ENCODE measurements around the gene NEURL1. TPM values are rescaled to one million over a fixed set of nuclear protein-coding genes. Genes with fewer than 3 reads are reported as not detected.
"Not testable (repeated sequence)": the region's sequence is repeated elsewhere in the genome, so short reads cannot be mapped to it uniquely, and the experiment has no call there.

NEURL1 gene
- total and polyA plus RNA-seq, 2 experiments from 2014 or later: 2.3 to 4.6 TPM

- Histone ChIP-seq H3K27me3 (no peaks in the 10 kb centered on the region), H3K27ac (no peak overlapping the region), H3K4me3 (no peak overlapping the region), H3K9me2 (replicated peaks; ENCODE audit: insufficient read depth) (no peaks in the 10 kb centered on the region), H4K20me1 (ENCODE audit: insufficient read depth, poor library complexity, severe bottlenecking) (no peaks in the 10 kb centered on the region), H3K4me2 (no peak overlapping the region), H3K79me2 (no peaks in the 10 kb centered on the region), H3K4me1 (ENCODE audit: insufficient read depth) (peaks cover 5% of the 10 kb centered on the region), H3K36me3 (replicated peaks; ENCODE audit: insufficient read depth, low read depth) (no peaks in the 10 kb centered on the region), H2AFZ (no peak overlapping the region), H3K9me3 (ENCODE audit: low read depth) (no peaks in the 10 kb centered on the region)
- WGBS (ENCODE audit: low lambda C conversion rate, missing lambda C conversion rate): 97% methylated on average over 21 of the region's 23 CpGs
- DNase-seq (ENCODE audit: low spot score): no peak
- no peak for TF ChIP-seq CTCF (IDR thresholded peaks at IDR 0.05; ENCODE audit: poor library complexity)
- no peak for TF ChIP-seq EZH2 (IDR thresholded peaks at IDR 0.05; ENCODE audit: borderline replicate concordance)
- TF ChIP-seq EZH2phosphoT487 (IDR thresholded peaks at IDR 0.05; ENCODE audit: low read depth, severe bottlenecking, unreplicated experiment): no peak
These were observed 109.9 kb downstream of the NEURL1 start for GRCh38 chr10:103603382-103603781.

- no peak overlapping the region for H3K27ac ChIP-seq
- no peaks in the 10 kb centered on the region for H4K20me1 ChIP-seq (ENCODE audit: insufficient read depth, poor library complexity, severe bottlenecking)
- no peaks in the 10 kb centered on the region for H3K9me2 ChIP-seq (replicated peaks; ENCODE audit: insufficient read depth)
- H3K4me2 ChIP-seq: no peak overlapping the region
- H3K27me3 ChIP-seq: no peaks in the 10 kb centered on the region
- 95% methylated on average over 12 of the region's 12 CpGs for WGBS (ENCODE audit: low lambda C conversion rate, missing lambda C conversion rate)
- H3K4me1 ChIP-seq (ENCODE audit: insufficient read depth): no peaks in the 10 kb centered on the region
- no peaks in the 10 kb centered on the region for H3K79me2 ChIP-seq
- peak; percentile 45 for TF ChIP-seq CTCF (IDR thresholded peaks at IDR 0.05; ENCODE audit: poor library complexity)
- TF ChIP-seq EZH2phosphoT487 (IDR thresholded peaks at IDR 0.05; ENCODE audit: low read depth, severe bottlenecking, unreplicated experiment): no peak
- TF ChIP-seq EZH2 (IDR thresholded peaks at IDR 0.05; ENCODE audit: borderline replicate concordance): no peak
- no peak overlapping the region for H3K4me3 ChIP-seq
- no peak for DNase-seq (ENCODE audit: low spot score)
- H3K36me3 ChIP-seq (replicated peaks; ENCODE audit: insufficient read depth, low read depth): no peaks in the 10 kb centered on the region
- no peak overlapping the region for H2AFZ ChIP-seq
- H3K9me3 ChIP-seq (ENCODE audit: low read depth): no peaks in the 10 kb centered on the region
These were observed 112.0 kb downstream of the NEURL1 start for GRCh38 chr10:103605359-103606096.

- not testable (repeated sequence) for H3K9me2 ChIP-seq (replicated peaks; ENCODE audit: insufficient read depth); H4K20me1 ChIP-seq (ENCODE audit: insufficient read depth, poor library complexity, severe bottlenecking); H3K4me3 ChIP-seq; DNase-seq (ENCODE audit: low spot score); H3K27ac ChIP-seq; H3K27me3 ChIP-seq; H3K4me2 ChIP-seq; H3K79me2 ChIP-seq; H3K9me3 ChIP-seq (ENCODE audit: low read depth); H3K36me3 ChIP-seq (replicated peaks; ENCODE audit: insufficient read depth, low read depth); H3K4me1 ChIP-seq (ENCODE audit: insufficient read depth); H2AFZ ChIP-seq
- 93% methylated on average over 1 of the region's 1 CpG for WGBS (ENCODE audit: low lambda C conversion rate, missing lambda C conversion rate)
These were observed 112.6 kb downstream of the NEURL1 start for GRCh38 chr10:103606097-103606438.

GRCh38 chr10:103607051-103607450 lies 113.5 kb downstream of the NEURL1 start:
- WGBS (ENCODE audit: low lambda C conversion rate, missing lambda C conversion rate): 95% methylated on average over 7 of the region's 32 CpGs
- not testable (repeated sequence) for H3K79me2 ChIP-seq; H3K4me3 ChIP-seq; H3K27me3 ChIP-seq; H3K36me3 ChIP-seq (replicated peaks; ENCODE audit: insufficient read depth, low read depth); DNase-seq (ENCODE audit: low spot score); H4K20me1 ChIP-seq (ENCODE audit: insufficient read depth, poor library complexity, severe bottlenecking); H2AFZ ChIP-seq; H3K4me2 ChIP-seq; H3K4me1 ChIP-seq (ENCODE audit: insufficient read depth); H3K9me3 ChIP-seq (ENCODE audit: low read depth); H3K27ac ChIP-seq; H3K9me2 ChIP-seq (replicated peaks; ENCODE audit: insufficient read depth)

- 94% methylated on average over 10 of the region's 11 CpGs for WGBS (ENCODE audit: low lambda C conversion rate, missing lambda C conversion rate)
- not testable (repeated sequence) for H3K4me1 ChIP-seq (ENCODE audit: insufficient read depth); H3K36me3 ChIP-seq (replicated peaks; ENCODE audit: insufficient read depth, low read depth); H4K20me1 ChIP-seq (ENCODE audit: insufficient read depth, poor library complexity, severe bottlenecking); DNase-seq (ENCODE audit: low spot score); H3K27ac ChIP-seq; H2AFZ ChIP-seq; H3K79me2 ChIP-seq; H3K9me2 ChIP-seq (replicated peaks; ENCODE audit: insufficient read depth); H3K27me3 ChIP-seq; H3K4me2 ChIP-seq; H3K9me3 ChIP-seq (ENCODE audit: low read depth); H3K4me3 ChIP-seq
These were observed 114.6 kb downstream of the NEURL1 start for GRCh38 chr10:103608056-103608455.

Data from hepatocyte (in vitro differentiated cells).